Loucy (cell line): ENCODE measurements around the gene SAP30L.

ENCODE experiments used
- H2AFZ ChIP-seq: fragments of 200-600 bp; sonication (generic); 2 replicates; pipeline ENCODE4 v1.6.0; 2016; ENCODE audit warnings: antibody characterized with exemption, mild to moderate bottlenecking, low read length, moderate library complexity
- H3F3A ChIP-seq: fragments of 200-600 bp; 2 replicates; pipeline ENCODE4 v1.6.0; 2016; ENCODE audit warnings: antibody characterized with exemption, low read depth, mild to moderate bottlenecking
- H3K27me3 ChIP-seq: fragments of 200-600 bp; sonication (generic); 2 replicates; pipeline ENCODE4 v1.6.1; 2014; ENCODE audit warnings: low read length, mild to moderate bottlenecking; ENCODE audit not compliant: insufficient read depth, poor library complexity, severe bottlenecking
- H3K36me3 ChIP-seq: fragments of 200-600 bp; sonication (generic); 2 replicates; pipeline ENCODE4 v1.6.1; 2016; ENCODE audit warnings: low read length; ENCODE audit not compliant: insufficient read depth
- H3K4me1 ChIP-seq: fragments of 200-600 bp; sonication (generic); 2 replicates; pipeline ENCODE4 v1.5.1; 2014; ENCODE audit warnings: low read length, mild to moderate bottlenecking; ENCODE audit not compliant: insufficient read depth, poor library complexity, severe bottlenecking
- H3K4me2 ChIP-seq: fragments of 200-600 bp; sonication (generic); 2 replicates; pipeline ENCODE4 v1.6.0; 2014; ENCODE audit warnings: antibody characterized with exemption, low read length, low read depth, mild to moderate bottlenecking; ENCODE audit not compliant: poor library complexity, severe bottlenecking
- H3K4me3 ChIP-seq: fragments of 200-600 bp; sonication (generic); 2 replicates; pipeline ENCODE4 v1.5.1; 2014; ENCODE audit warnings: low read length, mild to moderate bottlenecking, mixed read lengths; ENCODE audit not compliant: poor library complexity, severe bottlenecking
- H3K79me2 ChIP-seq: fragments of 200-600 bp; sonication (generic); 2 replicates; pipeline ENCODE4 v1.6.1; 2014; ENCODE audit warnings: low read length; ENCODE audit not compliant: insufficient read depth
- H3K9ac ChIP-seq: fragments of 200-600 bp; sonication (generic); 2 replicates; pipeline ENCODE4 v1.6.0; 2014; ENCODE audit warnings: mild to moderate bottlenecking, low read depth, low read length, moderate library complexity; ENCODE audit not compliant: poor library complexity, severe bottlenecking
- H3K9me2 ChIP-seq: fragments of 200-600 bp; sonication (generic); replicated peaks from 2 replicates; pipeline ENCODE4 v1.6.1; 2016; ENCODE audit warnings: low read depth, low read length, mixed read lengths
- H3K9me3 ChIP-seq: fragments of 200-600 bp; sonication (generic); 2 replicates; pipeline ENCODE4 v1.6.1; 2014; ENCODE audit warnings: mild to moderate bottlenecking, antibody characterized with exemption, low read length, low read depth; ENCODE audit not compliant: insufficient read depth
- H4K20me1 ChIP-seq: fragments of 200-600 bp; sonication (generic); 2 replicates; pipeline ENCODE4 v1.6.0; 2014; ENCODE audit warnings: antibody characterized with exemption, low read length, mild to moderate bottlenecking; ENCODE audit not compliant: insufficient read depth, poor library complexity, severe bottlenecking
- EZH2phosphoT487 ChIP-seq: fragments of 200-600 bp; IDR thresholded peaks from 2 replicates; pipeline ENCODE4 v1.6.1; 2018; ENCODE audit warnings: antibody characterized with exemption, mild to moderate bottlenecking, moderate library complexity, borderline replicate concordance
- TF ChIP-seq, protein P1 (sequence below): fragments of 200-600 bp; sonication (generic); conservative IDR thresholded peaks from 2 replicates; pipeline ENCODE4 v1.5.1; 2014; ENCODE audit warnings: mild to moderate bottlenecking, antibody characterized with exemption, low read length

SAP30L gene

DNA sequence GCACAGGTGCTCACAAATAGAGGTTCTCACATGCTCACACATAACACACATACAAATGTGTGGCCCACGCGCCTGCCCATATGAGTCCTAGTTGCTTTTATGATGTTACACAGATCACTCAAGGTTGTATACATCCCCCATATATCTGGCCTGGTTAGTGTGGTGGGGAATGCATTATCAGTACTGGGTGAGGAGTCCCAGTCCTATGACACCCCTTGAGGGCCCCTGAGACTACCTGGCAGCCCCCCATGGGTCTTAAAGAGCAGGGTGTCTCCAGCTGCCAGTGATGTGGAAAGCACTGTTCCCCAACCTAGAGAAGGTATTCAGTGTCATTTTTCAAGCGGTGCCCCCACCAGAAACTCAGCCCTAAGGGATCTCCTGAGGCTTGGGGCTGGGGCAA is 35.0 kb downstream of the SAP30L start:
- TF ChIP-seq, protein P1, sequence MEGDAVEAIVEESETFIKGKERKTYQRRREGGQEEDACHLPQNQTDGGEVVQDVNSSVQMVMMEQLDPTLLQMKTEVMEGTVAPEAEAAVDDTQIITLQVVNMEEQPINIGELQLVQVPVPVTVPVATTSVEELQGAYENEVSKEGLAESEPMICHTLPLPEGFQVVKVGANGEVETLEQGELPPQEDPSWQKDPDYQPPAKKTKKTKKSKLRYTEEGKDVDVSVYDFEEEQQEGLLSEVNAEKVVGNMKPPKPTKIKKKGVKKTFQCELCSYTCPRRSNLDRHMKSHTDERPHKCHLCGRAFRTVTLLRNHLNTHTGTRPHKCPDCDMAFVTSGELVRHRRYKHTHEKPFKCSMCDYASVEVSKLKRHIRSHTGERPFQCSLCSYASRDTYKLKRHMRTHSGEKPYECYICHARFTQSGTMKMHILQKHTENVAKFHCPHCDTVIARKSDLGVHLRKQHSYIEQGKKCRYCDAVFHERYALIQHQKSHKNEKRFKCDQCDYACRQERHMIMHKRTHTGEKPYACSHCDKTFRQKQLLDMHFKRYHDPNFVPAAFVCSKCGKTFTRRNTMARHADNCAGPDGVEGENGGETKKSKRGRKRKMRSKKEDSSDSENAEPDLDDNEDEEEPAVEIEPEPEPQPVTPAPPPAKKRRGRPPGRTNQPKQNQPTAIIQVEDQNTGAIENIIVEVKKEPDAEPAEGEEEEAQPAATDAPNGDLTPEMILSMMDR = no peak
- TF ChIP-seq EZH2phosphoT487 = no peak
- no peaks in the 10 kb centered on the region for H3K79me2 ChIP-seq
- H3K9ac ChIP-seq = no peak overlapping the region
- no peaks in the 10 kb centered on the region for H3K27me3 ChIP-seq
- no peak overlapping the region for H2AFZ ChIP-seq
- no peaks in the 10 kb centered on the region for H4K20me1 ChIP-seq
- H3K4me1 ChIP-seq = no peaks in the 10 kb centered on the region
- H3F3A ChIP-seq = no peaks in the 10 kb centered on the region
- no peaks in the 10 kb centered on the region for H3K9me3 ChIP-seq
- H3K36me3 ChIP-seq = no peaks in the 10 kb centered on the region
- no peaks in the 10 kb centered on the region for H3K9me2 ChIP-seq
- H3K4me3 ChIP-seq = no peak overlapping the region
- no peak overlapping the region for H3K4me2 ChIP-seq

DNA sequence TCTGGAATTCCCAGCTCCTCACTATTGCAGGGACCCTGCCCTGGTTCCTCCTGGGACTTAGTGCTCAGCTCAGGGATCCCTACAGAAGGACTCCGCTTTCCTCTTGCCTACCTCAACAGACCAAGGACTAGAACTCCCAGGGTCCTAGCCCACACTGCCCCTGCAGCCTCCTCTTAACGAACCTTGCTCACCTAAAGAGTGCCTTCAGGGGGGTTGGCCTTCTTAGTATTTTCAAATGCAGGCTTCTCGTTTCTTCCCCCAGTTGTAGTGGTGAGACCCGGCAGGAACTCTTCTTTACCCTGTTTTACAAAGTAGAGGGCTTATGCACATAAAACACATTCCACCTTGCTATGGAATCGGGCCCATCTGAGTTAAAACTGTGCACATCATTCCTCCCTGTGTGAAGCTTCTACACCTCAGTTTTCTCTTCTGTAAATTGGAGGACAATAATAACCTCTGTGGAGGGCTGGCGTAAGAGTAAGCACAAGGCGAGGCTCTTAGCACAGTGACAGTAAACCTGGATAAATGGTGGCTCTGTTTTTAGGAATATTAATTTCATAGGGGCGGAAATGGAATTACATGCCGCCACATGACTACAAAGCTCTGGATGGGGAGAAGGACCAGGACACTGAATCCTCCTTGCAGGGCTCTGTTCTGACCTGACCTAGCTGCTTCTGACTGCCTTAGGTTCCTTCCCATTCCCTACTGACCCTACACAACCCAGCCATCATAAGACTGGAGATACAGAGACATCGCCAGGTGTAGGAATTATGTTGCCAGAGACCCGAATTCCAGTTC is 36.0 kb downstream of the SAP30L start:
- Histone ChIP-seq H3K9ac (no peak overlapping the region), H3K4me2 (no peak overlapping the region), H3K9me2 (no peaks in the 10 kb centered on the region), H3F3A (no peaks in the 10 kb centered on the region), H4K20me1 (no peaks in the 10 kb centered on the region), H3K4me3 (no peak overlapping the region), H3K9me3 (no peaks in the 10 kb centered on the region), H3K79me2 (no peaks in the 10 kb centered on the region), H2AFZ (no peak overlapping the region), H3K27me3 (no peaks in the 10 kb centered on the region), H3K36me3 (no peaks in the 10 kb centered on the region), H3K4me1 (no peaks in the 10 kb centered on the region)
- no peak for TF ChIP-seq EZH2phosphoT487
- TF ChIP-seq, protein P1 = no peak

DNA sequence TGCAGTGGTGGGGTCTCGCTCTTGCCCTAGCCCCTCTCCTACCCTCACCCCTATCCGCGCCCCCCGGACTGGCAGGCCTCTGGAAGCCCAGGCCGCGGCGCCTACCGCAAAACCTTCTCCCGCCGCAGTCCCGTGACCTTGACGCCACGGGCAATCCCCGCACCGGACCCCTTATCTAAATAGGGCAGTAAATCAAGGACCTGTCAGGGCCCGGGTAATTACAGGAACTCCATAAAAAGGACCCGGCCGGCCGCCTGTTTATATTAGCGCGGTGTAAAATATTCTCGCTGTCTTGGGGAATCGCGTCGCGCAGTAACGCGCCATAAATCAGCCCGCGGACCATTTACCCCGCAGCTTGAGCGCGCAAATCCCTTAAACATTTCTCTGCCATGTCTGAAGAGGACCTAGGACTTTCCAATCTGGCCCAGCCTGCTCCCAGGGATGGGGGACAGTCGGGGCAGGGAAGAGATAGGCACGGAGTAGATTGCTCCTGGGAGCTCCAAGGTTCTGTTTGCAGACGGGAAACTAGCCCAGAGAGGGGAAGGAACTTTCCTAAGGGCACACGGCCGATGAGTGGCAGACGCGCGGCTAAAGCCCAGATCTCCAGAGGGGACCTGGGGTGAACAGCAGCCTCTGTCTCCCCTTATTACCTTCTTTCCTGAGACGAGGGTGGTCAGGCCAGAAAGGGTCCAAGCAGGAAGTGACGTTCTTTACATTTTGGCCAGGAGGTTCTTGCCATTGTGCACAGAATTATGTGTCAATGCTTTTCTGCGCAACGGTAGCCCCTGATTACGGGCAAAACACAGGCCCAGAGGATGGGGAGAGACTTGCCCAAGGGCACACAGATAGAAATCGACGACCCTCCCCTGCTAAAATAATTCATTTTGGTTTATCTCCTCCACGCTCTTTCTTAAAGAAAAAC is 37.0 kb downstream of the SAP30L start:
- Histone ChIP-seq H3K27me3 (no peaks in the 10 kb centered on the region), H3K4me3 (no peak overlapping the region), H2AFZ (no peak overlapping the region), H3K36me3 (no peaks in the 10 kb centered on the region), H3K9me3 (no peaks in the 10 kb centered on the region), H3K4me2 (no peak overlapping the region), H3K4me1 (no peaks in the 10 kb centered on the region), H4K20me1 (no peaks in the 10 kb centered on the region), H3K9me2 (no peaks in the 10 kb centered on the region), H3K9ac (no peak overlapping the region), H3K79me2 (no peaks in the 10 kb centered on the region), H3F3A (no peaks in the 10 kb centered on the region)
- TF ChIP-seq, protein P1 = no peak
- no peak for TF ChIP-seq EZH2phosphoT487
